SK-N-SH (cell line): ENCODE results near the gene PRRG4. TPM values are rescaled to one million over a fixed set of nuclear protein-coding genes. Genes with fewer than 3 reads are reported as not detected.

Source experiments
- CTCF ChIA-PET: fragments of 300-600, 350-600 bp; formaldehyde crosslinking; extraction: SDS; loops from one replicate; lab custom pipeline; 2021; lab: Yijun Ruan, JAX
- POLR2A ChIA-PET: fragments of 350-600 bp; sonication (Branson Sonifier 250); formaldehyde crosslinking; extraction: SDS; loops from one replicate; lab custom pipeline; 2020; ENCODE audit warnings: antibody characterized with exemption, inconsistent platforms; lab: Yijun Ruan, JAX
- DNase-seq: peaks from one replicate; pipeline ENCODE4 v3.0.0; 2012
- H2AFZ ChIP-seq: fragments of 200-600 bp; sonication (generic); 2 replicates; pipeline ENCODE4 v1.8.1; 2016; ENCODE audit warnings: antibody characterized with exemption, mild to moderate bottlenecking, low read depth
- H3F3A ChIP-seq: fragments of 200-600 bp; sonication (generic); replicated peaks from 2 replicates; pipeline ENCODE3; 2016; ENCODE audit warnings: antibody characterized with exemption, mild to moderate bottlenecking; ENCODE audit not compliant: insufficient read depth
- H3K27ac ChIP-seq, 2 experiments: fragments of 200-500 bp in 1 of 2; fragments of 200-600 bp in 1 of 2; sonication (Bioruptor generic) in 1 of 2; sonication (generic), shearing (Covaris generic) in 1 of 2; 2 replicates each; pipeline versions ENCODE4 v1.5.1 to v1.6.1; 2014 to 2016; ENCODE audit warnings: low read depth in 2 of 2, inconsistent platforms in 1 of 2, low read length in 1 of 2, mild to moderate bottlenecking in 1 of 2, mixed read lengths in 1 of 2
- H3K27me3 ChIP-seq: fragments of 200-600 bp; sonication (generic), shearing (Covaris generic); 2 replicates; pipeline ENCODE4 v1.6.1; 2016; ENCODE audit warnings: mixed run types; ENCODE audit not compliant: insufficient read depth
- H3K36me3 ChIP-seq, 2 experiments: fragments of 200-500 bp in 1 of 2; fragments of 200-600 bp in 1 of 2; sonication (Bioruptor generic) in 1 of 2; sonication (generic) in 1 of 2; replicated peaks in 1 of 2; 2 replicates each; pipeline versions ENCODE3 to v1.5.1; 2014 to 2016; ENCODE audit warnings: low read length in 1 of 2, mild to moderate bottlenecking in 1 of 2; ENCODE audit not compliant: insufficient read depth in 2 of 2, control insufficient read depth in 1 of 2
- H3K4me1 ChIP-seq, 2 experiments: fragments of 200-500 bp in 1 of 2; fragments of 200-600 bp in 1 of 2; sonication (Bioruptor generic) in 1 of 2; sonication (generic), shearing (Covaris generic) in 1 of 2; 2 replicates each; pipeline versions ENCODE4 v1.5.1 to v1.6.1; 2014 to 2016; ENCODE audit warnings: low read depth in 1 of 2, low read length in 1 of 2, mixed run types in 1 of 2; ENCODE audit not compliant: insufficient read depth in 2 of 2, control insufficient read depth in 1 of 2
- H3K4me2 ChIP-seq: fragments of 200-600 bp; sonication (generic), shearing (Covaris generic); 2 replicates; pipeline ENCODE4 v1.6.1; 2017; ENCODE audit warnings: mixed run types
- H3K4me3 ChIP-seq, 2 experiments: fragments of 200-500 bp in 1 of 2; fragments of 200-600 bp in 1 of 2; sonication (Bioruptor generic) in 1 of 2; sonication (generic), shearing (Covaris generic) in 1 of 2; 2 replicates each; pipeline versions ENCODE4 v1.5.1 to v1.8.1; 2014 to 2016; ENCODE audit warnings: low read depth in 2 of 2, inconsistent platforms in 1 of 2, low read length in 1 of 2, mild to moderate bottlenecking in 1 of 2, mixed read lengths in 1 of 2, moderate library complexity in 1 of 2
- H3K79me2 ChIP-seq: fragments of 200-600 bp; sonication (generic); 2 replicates; pipeline ENCODE4 v1.8.1; 2017; ENCODE audit warnings: mild to moderate bottlenecking; ENCODE audit not compliant: insufficient read depth
- H3K9ac ChIP-seq: fragments of 200-600 bp; sonication (generic); 2 replicates; pipeline ENCODE4 v1.6.1; 2017; ENCODE audit warnings: mixed run types
- H3K9me2 ChIP-seq: fragments of 200-600 bp; sonication (generic); 2 replicates; pipeline ENCODE4 v1.6.1; 2017; ENCODE audit warnings: mixed run types
- H3K9me3 ChIP-seq: fragments of 200-600 bp; sonication (generic); 2 replicates; pipeline ENCODE4 v1.6.1; 2017; ENCODE audit warnings: mixed run types, mild to moderate bottlenecking, moderate library complexity
- H4K20me1 ChIP-seq: fragments of 200-600 bp; sonication (generic); 2 replicates; pipeline ENCODE4 v1.6.1; 2017; ENCODE audit warnings: mild to moderate bottlenecking, mixed run types; ENCODE audit not compliant: insufficient read depth
- CHD2 ChIP-seq: fragments of 150-350 bp; IDR thresholded peaks from 2 replicates; pipeline ENCODE4 v1.6.1; 2018; ENCODE audit warnings: low read length; ENCODE audit not compliant: partially characterized antibody
- EZH2phosphoT487 ChIP-seq: fragments of 200-600 bp; sonication (generic); IDR thresholded peaks from 2 replicates; pipeline ENCODE4 v1.6.1; 2017; ENCODE audit warnings: low read depth, mixed run types, mild to moderate bottlenecking, antibody characterized with exemption, moderate library complexity, borderline replicate concordance
- FOSL2 ChIP-seq: IDR thresholded peaks from 2 replicates; pipeline ENCODE4 v1.4.0; 2012; ENCODE audit warnings: low read depth, mild to moderate bottlenecking, moderate library complexity, borderline replicate concordance
- FOXJ3 ChIP-seq: sonication (generic); formaldehyde crosslinking; IDR thresholded peaks from 2 replicates; pipeline ENCODE4 v1.5.1; 2020; ENCODE audit warnings: mild to moderate bottlenecking, missing genetic modification reagents
- GATA2 ChIP-seq: sonication (generic); formaldehyde crosslinking; IDR thresholded peaks from 2 replicates; pipeline ENCODE4 v1.5.0; 2020; ENCODE audit warnings: mild to moderate bottlenecking, missing genetic modification reagents
- JUND ChIP-seq: IDR thresholded peaks from 2 replicates; pipeline ENCODE4 v1.4.0; 2012
- POLR2AphosphoS5 ChIP-seq: IDR thresholded peaks from 2 replicates; pipeline ENCODE4 v1.6.1; 2012; ENCODE audit warnings: low read depth, low read length
- REST ChIP-seq: IDR thresholded peaks from 2 replicates; pipeline ENCODE4 v1.6.1; 2012; ENCODE audit warnings: mild to moderate bottlenecking, low read depth, low read length, moderate library complexity
- RXRA ChIP-seq: IDR thresholded peaks from 2 replicates; pipeline ENCODE4 v1.4.0; 2012; ENCODE audit warnings: low read depth, mild to moderate bottlenecking, borderline replicate concordance
- TCF12 ChIP-seq: IDR thresholded peaks from 2 replicates; pipeline ENCODE4 v1.4.0; 2012
- USF2 ChIP-seq: fragments of 150-350 bp; IDR thresholded peaks from 2 replicates; pipeline ENCODE4 v1.6.1; 2017; ENCODE audit warnings: antibody characterized with exemption, low read length, low read depth, borderline replicate concordance
- WGBS: methylation state at CpG from one replicate; pipeline ENCODE4 v1.1.6; 2017; ENCODE audit warnings: low lambda C conversion rate; 5-methylcytosine and 5-hydroxymethylcytosine counted together
- polyA plus RNA-seq, 3 experiments: library from polyadenylated mRNA; depleted of rRNA; stranded (reverse); fragments of >200 nt; gene quantifications; 2 replicates each; pipeline ENCODE4 v1.2.3, GENCODE V29; 2012
- TF ChIP-seq, protein P1 (sequence below): IDR thresholded peaks from 2 replicates; pipeline ENCODE4 v1.4.0; 2012; ENCODE audit warnings: low read depth, borderline replicate concordance
- TF ChIP-seq, protein P2 (sequence below): IDR thresholded peaks from 2 replicates; pipeline ENCODE4 v1.4.0; 2012; ENCODE audit warnings: low read depth
- TF ChIP-seq, protein P3 (sequence below): IDR thresholded peaks from 2 replicates; pipeline ENCODE4 v1.4.0; 2012; ENCODE audit warnings: low read depth, borderline replicate concordance

PRRG4 gene
- polyA plus RNA-seq, 1 of the 3 experiments (the other 2 are of a cell fraction): 0.21 TPM

GRCh38 chr11:32843544-32843943 lies 13.8 kb downstream of the PRRG4 start:
- H3K4me1 ChIP-seq: no peaks in the 10 kb centered on the region
- no peak for DNase-seq
- no peaks in the 10 kb centered on the region for H4K20me1 ChIP-seq
- POLR2A ChIA-PET: no interaction called here
- no peak overlapping the region for H3K4me2 ChIP-seq
- H3K27ac ChIP-seq: no peak overlapping the region
- no peak overlapping the region for H2AFZ ChIP-seq
- H3K9me3 ChIP-seq: no peaks in the 10 kb centered on the region
- H3K9ac ChIP-seq: no peak overlapping the region
- CTCF ChIA-PET: no interaction called here
- no peaks in the 10 kb centered on the region for H3K9me2 ChIP-seq
- H3F3A ChIP-seq: no peaks in the 10 kb centered on the region
- H3K27me3 ChIP-seq: no peaks in the 10 kb centered on the region
- H3K36me3 ChIP-seq: no peaks in the 10 kb centered on the region
- WGBS: 34% methylated on average over 3 of the region's 3 CpGs
- no peak overlapping the region for H3K4me3 ChIP-seq
- no peak for TF ChIP-seq JUND
- TF ChIP-seq, protein P1, sequence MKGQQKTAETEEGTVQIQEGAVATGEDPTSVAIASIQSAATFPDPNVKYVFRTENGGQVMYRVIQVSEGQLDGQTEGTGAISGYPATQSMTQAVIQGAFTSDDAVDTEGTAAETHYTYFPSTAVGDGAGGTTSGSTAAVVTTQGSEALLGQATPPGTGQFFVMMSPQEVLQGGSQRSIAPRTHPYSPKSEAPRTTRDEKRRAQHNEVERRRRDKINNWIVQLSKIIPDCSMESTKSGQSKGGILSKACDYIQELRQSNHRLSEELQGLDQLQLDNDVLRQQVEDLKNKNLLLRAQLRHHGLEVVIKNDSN: no peak
- TF ChIP-seq TCF12: no peak
- no peak for TF ChIP-seq USF2
- TF ChIP-seq, protein P2, sequence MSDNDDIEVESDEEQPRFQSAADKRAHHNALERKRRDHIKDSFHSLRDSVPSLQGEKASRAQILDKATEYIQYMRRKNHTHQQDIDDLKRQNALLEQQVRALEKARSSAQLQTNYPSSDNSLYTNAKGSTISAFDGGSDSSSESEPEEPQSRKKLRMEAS: no peak
- no peak for TF ChIP-seq FOXJ3 (CRISPR knock-in tag)
- no peak for TF ChIP-seq FOSL2
- TF ChIP-seq, protein P3, sequence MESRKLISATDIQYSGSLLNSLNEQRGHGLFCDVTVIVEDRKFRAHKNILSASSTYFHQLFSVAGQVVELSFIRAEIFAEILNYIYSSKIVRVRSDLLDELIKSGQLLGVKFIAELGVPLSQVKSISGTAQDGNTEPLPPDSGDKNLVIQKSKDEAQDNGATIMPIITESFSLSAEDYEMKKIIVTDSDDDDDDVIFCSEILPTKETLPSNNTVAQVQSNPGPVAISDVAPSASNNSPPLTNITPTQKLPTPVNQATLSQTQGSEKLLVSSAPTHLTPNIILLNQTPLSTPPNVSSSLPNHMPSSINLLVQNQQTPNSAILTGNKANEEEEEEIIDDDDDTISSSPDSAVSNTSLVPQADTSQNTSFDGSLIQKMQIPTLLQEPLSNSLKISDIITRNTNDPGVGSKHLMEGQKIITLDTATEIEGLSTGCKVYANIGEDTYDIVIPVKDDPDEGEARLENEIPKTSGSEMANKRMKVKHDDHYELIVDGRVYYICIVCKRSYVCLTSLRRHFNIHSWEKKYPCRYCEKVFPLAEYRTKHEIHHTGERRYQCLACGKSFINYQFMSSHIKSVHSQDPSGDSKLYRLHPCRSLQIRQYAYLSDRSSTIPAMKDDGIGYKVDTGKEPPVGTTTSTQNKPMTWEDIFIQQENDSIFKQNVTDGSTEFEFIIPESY: no peak
- no peak for TF ChIP-seq POLR2AphosphoS5
- TF ChIP-seq REST: no peak
- TF ChIP-seq CHD2: no peak
- no peak for TF ChIP-seq EZH2phosphoT487
- TF ChIP-seq GATA2 (CRISPR knock-in tag): no peak
- TF ChIP-seq RXRA: no peak
- H3K79me2 ChIP-seq: no peaks in the 10 kb centered on the region
